ENCODE results near the gene LRP1-AS. TPM values are rescaled to one million over a fixed set of nuclear protein-coding genes. Genes with fewer than 3 reads are reported as not detected.

The LRP1-AS gene
- total RNA-seq, 1 experiment from 2014 or later = not detected

- H3K4me3 Mint-ChIP-seq (ENCODE audit: low read depth, unreplicated experiment) = no peak overlapping the region
- H3K27me3 Mint-ChIP-seq (ENCODE audit: unreplicated experiment) = no peaks in the 10 kb centered on the region
- H3K36me3 Mint-ChIP-seq (ENCODE audit: insufficient read depth, unreplicated experiment) = peaks cover 75% of the 10 kb centered on the region
- no peak for DNase-seq
- no TSS peak for BruUV-seq (replicated peaks)
- no peak for TF ChIP-seq CTCF (IDR thresholded peaks at IDR 0.05; ENCODE audit: unreplicated experiment)
- CTCF ChIA-PET = interaction anchor here (2.8 kb wide), 1 partner anchor 8 kb away, joined by 25 read pairs; the partner anchor contains the start of gene STAT6
- H3K27ac Mint-ChIP-seq (ENCODE audit: unreplicated experiment) = no peak overlapping the region
- peaks cover 26% of the 10 kb centered on the region for H3K4me1 Mint-ChIP-seq (ENCODE audit: low read depth, unreplicated experiment)
- H3K9me3 Mint-ChIP-seq (ENCODE audit: low read depth, unreplicated experiment) = no peaks in the 10 kb centered on the region
- intact Hi-C loops (cut with micrococcal nuclease; ENCODE audit: unreplicated experiment) = no loop called here
Measured at GRCh38 chr12:57103856-57104255, 43.6 kb downstream of the LRP1-AS start.

- BruUV-seq (replicated peaks) = no TSS peak
- peak overlapping the region; percentile 35 for H3K27ac Mint-ChIP-seq (ENCODE audit: unreplicated experiment)
- intact Hi-C loops (cut with micrococcal nuclease; ENCODE audit: unreplicated experiment) = no loop called here
- peaks cover 17% of the 10 kb centered on the region for H3K4me1 Mint-ChIP-seq (ENCODE audit: low read depth, unreplicated experiment)
- H3K9me3 Mint-ChIP-seq (ENCODE audit: low read depth, unreplicated experiment) = no peaks in the 10 kb centered on the region
- no peak overlapping the region for H3K4me3 Mint-ChIP-seq (ENCODE audit: low read depth, unreplicated experiment)
- TF ChIP-seq CTCF (IDR thresholded peaks at IDR 0.05; ENCODE audit: unreplicated experiment) = no peak
- peaks cover 82% of the 10 kb centered on the region for H3K36me3 Mint-ChIP-seq (ENCODE audit: insufficient read depth, unreplicated experiment)
- peak; percentile 63 for DNase-seq
- no peaks in the 10 kb centered on the region for H3K27me3 Mint-ChIP-seq (ENCODE audit: unreplicated experiment)
- CTCF ChIA-PET = interaction anchor here (0.7 to 2.8 kb wide), 6 partner anchors 10 to 319 kb away, joined by 4 to 25 read pairs (median 5); partner anchors contain the start of genes NEMP1 and STAT6
Measured at GRCh38 chr12:57101892-57102695, 45.3 kb downstream of the LRP1-AS start.

GRCh38 chr12:57099766-57100165, 47.7 kb downstream of the LRP1-AS start:
- Mint-ChIP-seq H3K27me3 (ENCODE audit: unreplicated experiment) (no peaks in the 10 kb centered on the region), H3K9me3 (ENCODE audit: low read depth, unreplicated experiment) (no peaks in the 10 kb centered on the region), H3K4me3 (ENCODE audit: low read depth, unreplicated experiment) (no peak overlapping the region), H3K4me1 (ENCODE audit: low read depth, unreplicated experiment) (peaks cover 17% of the 10 kb centered on the region), H3K36me3 (ENCODE audit: insufficient read depth, unreplicated experiment) (peaks cover 84% of the 10 kb centered on the region), H3K27ac (ENCODE audit: unreplicated experiment) (peak overlapping the region; percentile 44)
- intact Hi-C loops (cut with micrococcal nuclease; ENCODE audit: unreplicated experiment) = no loop called here
- CTCF ChIA-PET = no interaction called here
- TF ChIP-seq CTCF (IDR thresholded peaks at IDR 0.05; ENCODE audit: unreplicated experiment) = no peak
- no peak for DNase-seq
- no TSS peak for BruUV-seq (replicated peaks)

GRCh38 chr12:57099047-57099714, 48.2 kb downstream of the LRP1-AS start:
- Mint-ChIP-seq H3K4me3 (ENCODE audit: low read depth, unreplicated experiment) (no peak overlapping the region), H3K9me3 (ENCODE audit: low read depth, unreplicated experiment) (no peaks in the 10 kb centered on the region), H3K4me1 (ENCODE audit: low read depth, unreplicated experiment) (peaks cover 21% of the 10 kb centered on the region), H3K27me3 (ENCODE audit: unreplicated experiment) (no peaks in the 10 kb centered on the region), H3K36me3 (ENCODE audit: insufficient read depth, unreplicated experiment) (peaks cover 86% of the 10 kb centered on the region), H3K27ac (ENCODE audit: unreplicated experiment) (peak overlapping the region; percentile 44)
- intact Hi-C loops (cut with micrococcal nuclease; ENCODE audit: unreplicated experiment) = no loop called here
- no TSS peak for BruUV-seq (replicated peaks)
- TF ChIP-seq CTCF (IDR thresholded peaks at IDR 0.05; ENCODE audit: unreplicated experiment) = no peak
- CTCF ChIA-PET = interaction anchor here (0.7 kb wide), 1 partner anchor 20 kb away, joined by 3 read pairs; the partner anchor contains the start of gene NEMP1
- no peak for DNase-seq

All from Calu3 (cell line).